Activated CD4-positive, alpha-beta T cell treated with anti-CD3 and anti-CD28 coated beads, Interleukin-2, amount 10 ng/mL, durations not matched to agents 7 days and 5 days (primary cell): ENCODE measurements around the gene GLTP. TPM values are rescaled to one million over a fixed set of nuclear protein-coding genes. Genes with fewer than 3 reads are reported as not detected.

Experiments used
- CTCF ChIA-PET: fragments of 350-600 bp; sonication (Branson Sonifier 250); formaldehyde crosslinking; loops from one replicate; lab custom pipeline; 2021; ENCODE audit warnings: antibody characterized with exemption; lab: Charles Lee
- POLR2A ChIA-PET: fragments of 350-600 bp; sonication (Branson Sonifier 250); formaldehyde crosslinking; loops from one replicate; lab custom pipeline; 2021; ENCODE audit warnings: antibody characterized with exemption; lab: Charles Lee
- DNase-seq: peaks from one replicate; pipeline ENCODE4 v3.0.0-alpha.2; 2020
- H3K27ac Mint-ChIP-seq: one replicate; pipeline ENCODE4 v1.8.0; 2021; ENCODE audit warnings: mild to moderate bottlenecking, moderate library complexity, mixed read lengths
- H3K27me3 Mint-ChIP-seq: one replicate; pipeline ENCODE4 v1.8.0; 2021; ENCODE audit warnings: mixed read lengths
- H3K36me3 Mint-ChIP-seq: one replicate; pipeline ENCODE4 v1.8.0; 2021; ENCODE audit warnings: low read depth, mixed read lengths
- H3K4me1 Mint-ChIP-seq: one replicate; pipeline ENCODE4 v1.8.0; 2021; ENCODE audit warnings: mixed read lengths
- H3K4me3 Mint-ChIP-seq: one replicate; pipeline ENCODE4 v1.8.0; 2021; ENCODE audit warnings: mild to moderate bottlenecking, moderate library complexity, mixed read lengths
- H3K9me3 Mint-ChIP-seq: one replicate; pipeline ENCODE4 v1.8.0; 2021; ENCODE audit warnings: mixed read lengths
- total RNA-seq, 2 experiments: library from RNA; stranded (reverse); gene quantifications; one replicate each; pipeline ENCODE4 v1.2.3, GENCODE V29; 2021

Gene GLTP
- total RNA-seq, 2 experiments from 2014 or later = 17.6 to 20.7 TPM

DNA sequence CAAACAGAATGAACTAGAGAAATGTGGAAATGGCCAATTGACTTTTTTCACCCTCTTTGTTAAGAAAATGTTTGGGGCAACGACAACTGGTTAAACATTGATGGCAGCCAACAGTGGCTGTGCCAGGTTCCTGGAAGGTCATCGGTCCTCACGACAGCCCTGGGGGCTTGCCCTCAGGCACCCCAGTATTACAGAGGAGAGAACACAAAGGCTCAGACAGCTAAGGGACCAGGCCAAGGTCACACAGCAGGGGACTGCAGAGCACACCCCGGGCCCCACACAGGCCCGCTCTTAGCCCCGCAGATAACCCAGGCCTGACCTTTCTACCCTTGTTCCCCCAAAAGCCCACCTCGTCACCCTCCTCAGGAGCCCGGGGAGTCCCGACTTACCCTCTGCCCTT, 48.4 kb downstream of the GLTP start:
- Mint-ChIP-seq H3K4me3 (no peak overlapping the region), H3K27ac (no peak overlapping the region), H3K27me3 (peaks cover 28% of the 10 kb centered on the region), H3K9me3 (no peaks in the 10 kb centered on the region), H3K36me3 (no peaks in the 10 kb centered on the region), H3K4me1 (peaks cover 4% of the 10 kb centered on the region)
- CTCF ChIA-PET = interaction anchor here (4.5 kb wide), 1 partner anchor 13 kb away, joined by 18 read pairs; no protein-coding TSS in a partner anchor
- POLR2A ChIA-PET = no interaction called here
- DNase-seq = no peak

DNA sequence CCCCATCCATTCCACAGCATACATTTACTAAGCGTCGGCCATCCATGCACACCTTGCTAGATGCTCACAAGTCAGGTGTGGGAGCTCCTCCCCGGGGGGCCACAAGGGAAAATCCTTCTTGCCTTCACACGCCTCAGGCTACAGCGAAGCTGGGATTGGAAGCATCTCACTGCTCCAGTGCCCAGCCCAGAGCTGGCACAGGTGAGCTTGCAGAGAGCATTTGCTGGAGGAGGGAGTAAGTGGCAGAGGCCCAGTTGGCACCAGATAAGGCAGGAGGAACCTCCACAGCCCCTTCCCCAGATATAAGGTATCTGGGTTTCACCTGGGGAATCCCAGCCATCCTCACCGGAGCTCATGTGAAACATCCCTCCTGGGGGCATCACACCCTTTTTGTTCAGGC, 49.0 kb downstream of the GLTP start:
- CTCF ChIA-PET = interaction anchor here (1.6 to 4.5 kb wide), 2 partner anchors 14 to 32 kb away, joined by 3 to 18 read pairs; no protein-coding TSS in a partner anchor
- POLR2A ChIA-PET = no interaction called here
- Mint-ChIP-seq H3K27me3 (peaks cover 28% of the 10 kb centered on the region), H3K27ac (no peak overlapping the region), H3K4me3 (no peak overlapping the region), H3K36me3 (no peaks in the 10 kb centered on the region), H3K4me1 (peaks cover 4% of the 10 kb centered on the region), H3K9me3 (no peaks in the 10 kb centered on the region)
- DNase-seq = no peak

DNA sequence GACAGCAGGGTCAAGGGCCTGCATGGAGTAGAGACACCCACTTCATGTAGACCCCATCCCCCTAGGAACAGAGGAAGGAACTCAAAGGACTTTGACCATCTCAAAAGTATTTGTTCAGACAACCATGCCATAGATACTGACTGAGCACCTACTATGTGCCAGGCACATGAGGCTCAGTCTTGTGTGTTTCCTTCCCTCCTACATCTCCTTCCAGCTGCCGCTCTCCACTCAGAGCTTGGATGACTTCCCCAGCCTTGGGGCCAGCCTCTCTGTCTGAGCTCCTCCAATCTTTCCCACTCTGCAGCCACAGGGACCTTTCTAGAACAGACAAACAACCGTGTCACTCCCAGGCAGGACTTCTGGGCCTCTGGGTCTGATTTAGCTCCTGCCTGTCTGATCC, 49.6 kb downstream of the GLTP start:
- Mint-ChIP-seq H3K9me3 (no peaks in the 10 kb centered on the region), H3K27me3 (peaks cover 28% of the 10 kb centered on the region), H3K36me3 (no peaks in the 10 kb centered on the region), H3K4me1 (peaks cover 4% of the 10 kb centered on the region), H3K27ac (no peak overlapping the region), H3K4me3 (no peak overlapping the region)
- no peak for DNase-seq
- POLR2A ChIA-PET = no interaction called here
- CTCF ChIA-PET = interaction anchor here (1.6 to 4.5 kb wide), 2 partner anchors 14 to 31 kb away, joined by 3 to 18 read pairs; no protein-coding TSS in a partner anchor

DNA sequence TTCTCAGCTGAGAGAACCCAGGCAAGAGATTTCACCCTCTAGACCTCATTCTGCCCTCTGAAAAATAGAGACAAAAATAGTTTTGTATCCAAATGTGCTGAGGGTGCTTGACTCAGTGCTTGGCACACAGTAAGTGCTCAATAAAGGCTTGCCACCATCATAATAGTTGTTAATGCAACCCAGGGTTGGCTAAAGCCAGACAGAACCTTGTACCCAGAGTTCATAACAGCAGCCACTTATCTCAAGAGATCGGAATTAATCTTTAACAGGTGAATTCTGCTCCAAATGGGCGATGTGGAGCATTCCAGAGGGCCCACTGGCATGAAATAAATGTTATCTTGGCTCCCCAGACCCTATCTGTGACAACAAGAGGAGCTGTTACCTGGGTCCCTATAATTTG, 50.1 kb downstream of the GLTP start:
- Mint-ChIP-seq H3K4me1 (peaks cover 4% of the 10 kb centered on the region), H3K9me3 (no peaks in the 10 kb centered on the region), H3K36me3 (no peaks in the 10 kb centered on the region), H3K27me3 (peaks cover 27% of the 10 kb centered on the region), H3K27ac (no peak overlapping the region), H3K4me3 (no peak overlapping the region)
- POLR2A ChIA-PET = no interaction called here
- no peak for DNase-seq
- CTCF ChIA-PET = interaction anchor here (0.7 to 4.5 kb wide), 4 partner anchors 13 to 31 kb away, joined by 3 to 18 read pairs (median 8); no protein-coding TSS in a partner anchor

DNA sequence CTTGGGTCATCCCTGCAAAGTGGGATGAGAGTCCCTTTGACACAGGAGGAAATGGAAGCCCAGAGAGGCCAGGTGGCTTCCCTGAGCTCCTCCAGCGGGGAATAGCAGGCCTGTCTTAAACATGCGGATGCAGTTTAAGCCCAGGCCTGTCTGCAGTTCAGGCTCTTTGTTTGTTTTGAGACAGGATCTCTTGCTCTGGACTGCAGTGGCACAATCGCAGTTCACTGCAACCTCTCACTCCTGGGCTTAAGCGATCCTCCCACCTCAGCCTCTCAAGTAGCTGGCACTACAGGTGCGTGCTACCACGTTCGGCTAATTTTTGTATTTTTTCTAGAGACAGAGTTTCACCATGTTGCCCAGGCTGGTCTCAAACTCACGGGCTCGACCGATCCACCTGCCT, 50.7 kb downstream of the GLTP start:
- ChIA-PET CTCF (interaction anchor here (0.7 to 4.5 kb wide), 7 partner anchors 13 to 54 kb away, joined by 3 to 18 read pairs (median 4); no protein-coding TSS in a partner anchor), POLR2A (no interaction called here)

DNA sequence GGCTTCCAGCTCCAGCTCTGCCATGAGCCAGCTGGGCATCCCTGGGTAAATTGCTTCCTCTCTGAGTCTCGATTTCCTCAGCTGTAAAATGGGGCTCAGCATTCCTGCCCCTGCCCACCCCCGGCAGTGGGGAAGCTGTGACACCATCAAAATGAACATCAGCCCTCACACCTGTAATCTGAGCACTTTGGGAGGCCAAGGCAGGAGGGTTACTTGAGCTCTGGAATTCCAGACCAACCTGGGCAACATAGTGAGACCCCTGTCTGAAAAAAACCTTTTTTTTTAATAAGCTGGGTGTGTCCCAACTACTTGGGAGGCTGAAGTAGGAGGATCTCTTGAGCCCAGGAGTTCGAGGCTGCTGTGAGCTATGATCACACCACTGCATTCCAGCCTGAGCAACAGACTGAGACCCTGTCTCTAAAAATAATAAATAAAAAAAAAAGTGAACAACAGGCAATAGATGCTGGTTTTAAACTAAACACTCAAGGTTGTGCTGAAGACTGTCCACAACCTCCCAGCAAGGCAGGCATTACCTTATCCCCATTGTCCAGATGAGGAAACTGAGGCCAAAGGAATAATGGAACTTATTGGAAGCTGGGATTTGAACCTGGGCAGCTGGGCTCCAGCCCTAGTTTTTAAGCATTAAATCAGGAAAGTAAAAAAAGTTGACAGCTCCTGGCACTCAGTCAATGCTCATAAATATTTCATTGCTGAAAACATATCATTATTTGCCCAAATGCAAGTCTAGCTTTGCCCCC, 51.4 kb downstream of the GLTP start:
- Mint-ChIP-seq H3K27me3 (peaks cover 20% of the 10 kb centered on the region), H3K9me3 (no peaks in the 10 kb centered on the region), H3K4me3 (no peak overlapping the region), H3K36me3 (no peaks in the 10 kb centered on the region), H3K27ac (no peak overlapping the region), H3K4me1 (peaks cover 4% of the 10 kb centered on the region)
- no peak for DNase-seq
- ChIA-PET POLR2A (no interaction called here), CTCF (interaction anchor here (0.9 to 4.5 kb wide), 5 partner anchors 14 to 55 kb away, joined by 4 to 18 read pairs (median 10); no protein-coding TSS in a partner anchor)

More for the DNA sequence above, 50.7 kb downstream of the GLTP start:
- H3K27ac Mint-ChIP-seq = no peak overlapping the region
- H3K27me3 Mint-ChIP-seq = peaks cover 25% of the 10 kb centered on the region
- DNase-seq = no peak
- no peaks in the 10 kb centered on the region for H3K9me3 Mint-ChIP-seq
- no peaks in the 10 kb centered on the region for H3K36me3 Mint-ChIP-seq
- peaks cover 4% of the 10 kb centered on the region for H3K4me1 Mint-ChIP-seq
- H3K4me3 Mint-ChIP-seq = no peak overlapping the region

DNA sequence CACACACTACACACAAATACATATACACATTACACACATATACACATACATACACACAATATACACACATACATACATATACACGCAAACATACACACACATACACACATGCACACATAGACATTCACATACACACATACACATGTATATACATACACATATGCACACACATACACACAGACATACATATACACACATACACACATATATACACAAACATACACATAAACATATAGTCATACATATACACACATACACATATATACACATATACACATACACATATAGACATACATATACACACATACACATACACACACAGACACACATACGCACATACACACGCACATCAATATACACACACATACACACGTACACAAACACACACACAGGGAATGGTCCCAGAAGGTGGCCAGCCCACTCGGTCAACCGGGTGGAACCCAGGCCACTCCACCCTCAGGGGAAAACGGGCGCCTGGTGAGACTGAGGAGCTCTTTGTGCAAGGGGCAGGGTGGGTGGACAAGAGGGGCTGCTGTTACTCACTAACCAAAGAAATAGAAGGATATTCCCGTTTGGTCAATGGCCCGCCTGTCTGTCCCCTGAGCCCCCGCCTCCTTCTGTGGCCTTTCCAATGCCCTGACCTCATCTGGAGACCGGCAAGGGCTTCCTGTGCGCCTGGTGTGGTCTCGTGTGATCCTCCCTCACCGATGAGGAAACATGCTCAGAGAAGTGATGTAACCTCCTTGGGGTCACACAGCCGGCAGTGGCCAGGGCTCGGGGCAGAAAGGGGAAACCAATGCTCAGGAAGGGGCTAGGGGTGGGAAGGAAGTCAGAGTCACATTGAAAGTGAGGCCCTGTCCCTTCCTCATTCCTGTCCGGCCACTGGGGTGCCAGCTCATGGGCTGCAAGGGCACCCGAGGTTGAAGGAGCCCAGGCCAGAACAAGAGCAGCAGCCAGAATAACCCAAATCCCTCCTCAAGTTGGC, 52.5 kb downstream of the GLTP start:
- DNase-seq = no peak
- no peak overlapping the region for H3K27ac Mint-ChIP-seq

DNA sequence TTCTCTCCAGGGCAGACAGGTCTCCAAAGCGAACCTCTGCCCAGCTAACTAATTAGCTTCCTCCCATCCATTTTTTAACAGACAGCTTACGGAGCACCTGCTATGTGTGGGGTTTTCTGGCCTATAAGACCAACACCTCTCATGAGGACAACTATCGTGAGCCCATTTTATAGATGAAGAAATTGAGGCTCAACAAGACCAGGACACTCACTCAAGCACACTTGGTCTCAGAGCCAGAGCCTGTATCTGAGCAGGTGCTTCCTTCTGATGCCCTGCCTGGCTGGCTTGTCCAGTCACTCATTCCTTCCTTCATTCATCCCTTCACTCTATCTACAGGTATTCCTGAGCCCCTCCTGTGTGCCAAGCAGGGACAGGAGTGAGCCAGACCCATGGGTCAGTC, 53.3 kb downstream of the GLTP start:
- no peak overlapping the region for H3K4me3 Mint-ChIP-seq
- no peak overlapping the region for H3K27ac Mint-ChIP-seq
- no peak for DNase-seq
- ChIA-PET CTCF (interaction anchor here (1.4 to 1.7 kb wide), 2 partner anchors 18 to 235 kb away, joined by 3 to 6 read pairs; no protein-coding TSS in a partner anchor), POLR2A (no interaction called here)
- no peaks in the 10 kb centered on the region for H3K9me3 Mint-ChIP-seq
- peaks cover 12% of the 10 kb centered on the region for H3K27me3 Mint-ChIP-seq
- no peaks in the 10 kb centered on the region for H3K36me3 Mint-ChIP-seq
- H3K4me1 Mint-ChIP-seq = no peaks in the 10 kb centered on the region

More for the DNA sequence above, 52.5 kb downstream of the GLTP start:
- Mint-ChIP-seq H3K4me3 (no peak overlapping the region), H3K36me3 (no peaks in the 10 kb centered on the region), H3K27me3 (peaks cover 14% of the 10 kb centered on the region), H3K9me3 (no peaks in the 10 kb centered on the region), H3K4me1 (no peaks in the 10 kb centered on the region)
- CTCF ChIA-PET = interaction anchor here (0.6 to 4.5 kb wide), 4 partner anchors 15 to 38 kb away, joined by 3 to 18 read pairs (median 11); no protein-coding TSS in a partner anchor
- POLR2A ChIA-PET = no interaction called here

DNA sequence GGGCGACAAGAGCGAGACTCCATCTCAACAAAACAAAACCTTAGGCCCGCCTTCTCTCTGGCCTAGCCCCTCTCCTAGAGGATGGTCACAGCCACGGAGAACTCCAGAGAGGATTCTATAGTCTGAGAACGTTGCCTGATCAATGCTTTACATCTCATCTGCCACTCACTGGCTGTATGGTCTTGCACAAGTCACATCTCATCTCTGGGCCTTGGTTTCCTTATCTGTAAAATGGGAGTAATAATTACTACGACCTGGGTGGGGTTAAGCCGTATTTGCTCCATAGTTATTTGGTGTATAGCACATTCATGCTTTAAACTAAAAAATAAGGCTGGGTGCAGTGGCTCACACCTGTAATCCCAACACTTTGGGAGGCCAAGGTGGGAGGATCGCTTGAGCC, 55.6 kb downstream of the GLTP start:
- Mint-ChIP-seq H3K27ac (no peak overlapping the region), H3K9me3 (no peaks in the 10 kb centered on the region), H3K36me3 (no peaks in the 10 kb centered on the region), H3K27me3 (peaks cover 4% of the 10 kb centered on the region), H3K4me1 (no peaks in the 10 kb centered on the region), H3K4me3 (no peak overlapping the region)
- ChIA-PET CTCF (no interaction called here), POLR2A (no interaction called here)
- no peak for DNase-seq

DNA sequence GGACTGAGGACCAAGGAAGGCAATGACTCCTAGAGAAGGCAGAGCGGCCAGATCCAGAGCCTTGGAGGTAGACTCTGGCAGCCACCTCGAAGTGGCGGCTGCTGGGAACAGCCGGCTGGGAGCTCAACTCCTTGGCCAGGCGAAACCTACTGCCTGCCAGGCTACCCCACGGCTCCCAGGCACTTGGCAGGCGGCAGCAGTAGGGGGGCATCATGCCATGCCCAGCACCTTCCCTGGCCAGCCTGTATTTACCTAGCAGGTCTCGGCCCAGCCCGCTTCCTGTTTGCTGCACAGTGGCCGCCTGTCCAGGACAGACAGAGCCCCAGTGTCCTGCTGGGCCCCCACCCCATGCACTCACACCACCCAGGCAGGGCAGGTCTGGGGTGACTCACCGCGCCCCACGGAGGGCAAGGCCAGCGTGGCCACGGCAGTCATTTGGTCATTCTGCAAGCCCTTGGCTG, 57.4 kb downstream of the GLTP start:
- no peak for DNase-seq
- ChIA-PET POLR2A (interaction anchor here (0.6 kb wide), 1 partner anchor 436 kb away, joined by 4 read pairs; no protein-coding TSS in a partner anchor), CTCF (interaction anchor here (0.6 kb wide), 2 partner anchors 67 to 609 kb away, joined by 3 to 4 read pairs; no protein-coding TSS in a partner anchor)
- no peaks in the 10 kb centered on the region for H3K36me3 Mint-ChIP-seq
- H3K4me1 Mint-ChIP-seq = no peaks in the 10 kb centered on the region
- H3K9me3 Mint-ChIP-seq = no peaks in the 10 kb centered on the region
- H3K4me3 Mint-ChIP-seq = no peak overlapping the region
- H3K27me3 Mint-ChIP-seq = peaks cover 4% of the 10 kb centered on the region
- H3K27ac Mint-ChIP-seq = no peak overlapping the region

DNA sequence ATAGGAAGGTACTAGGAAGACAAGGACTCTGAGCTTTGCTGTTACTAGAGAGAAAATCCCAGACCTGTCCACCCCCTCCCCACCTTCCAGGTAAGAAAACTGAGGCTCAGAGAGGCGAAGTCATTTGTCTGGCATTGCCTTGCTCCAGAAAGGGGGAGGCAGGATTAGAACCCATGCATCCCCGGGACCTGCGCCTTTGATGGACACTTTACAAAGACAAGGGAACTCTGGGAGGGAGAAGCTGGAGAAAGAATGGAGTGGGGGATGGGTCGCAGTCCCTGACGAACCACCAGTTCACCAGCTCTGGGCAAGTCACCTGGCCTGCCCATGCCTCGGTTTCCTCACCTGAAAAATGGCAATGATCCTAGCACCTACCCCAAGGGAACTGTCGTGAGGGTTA, 57.9 kb downstream of the GLTP start:
- no peaks in the 10 kb centered on the region for H3K36me3 Mint-ChIP-seq
- H3K27me3 Mint-ChIP-seq = peaks cover 4% of the 10 kb centered on the region
- H3K27ac Mint-ChIP-seq = no peak overlapping the region
- ChIA-PET POLR2A (no interaction called here), CTCF (no interaction called here)
- H3K4me3 Mint-ChIP-seq = no peak overlapping the region
- H3K4me1 Mint-ChIP-seq = no peaks in the 10 kb centered on the region
- no peak for DNase-seq
- no peaks in the 10 kb centered on the region for H3K9me3 Mint-ChIP-seq

DNA sequence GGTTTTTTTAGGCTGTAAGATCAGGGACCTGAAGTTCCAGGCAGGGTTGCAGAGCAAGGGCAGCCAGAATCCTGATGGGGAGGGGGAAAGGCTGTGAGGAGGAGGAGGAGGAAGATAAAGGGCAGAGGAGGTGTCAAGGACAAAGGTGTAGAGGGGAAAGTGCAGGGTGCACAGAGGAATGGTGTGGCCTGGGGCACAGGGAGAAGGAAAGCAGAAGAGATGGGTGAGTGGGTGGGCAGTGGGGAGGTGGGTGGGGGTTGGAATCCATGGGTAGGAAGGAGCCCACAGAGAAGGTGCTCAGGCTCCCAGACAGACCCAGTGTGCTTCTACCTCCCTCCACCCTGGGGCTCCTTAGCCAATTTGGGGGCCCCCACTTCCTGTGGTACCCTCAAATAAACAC, 58.4 kb downstream of the GLTP start:
- CTCF ChIA-PET = no interaction called here
- H3K9me3 Mint-ChIP-seq = no peaks in the 10 kb centered on the region
- POLR2A ChIA-PET = no interaction called here
- no peak overlapping the region for H3K4me3 Mint-ChIP-seq
- no peaks in the 10 kb centered on the region for H3K36me3 Mint-ChIP-seq
- no peak for DNase-seq
- H3K4me1 Mint-ChIP-seq = no peaks in the 10 kb centered on the region
- H3K27me3 Mint-ChIP-seq = peaks cover 4% of the 10 kb centered on the region
- H3K27ac Mint-ChIP-seq = no peak overlapping the region
